Astrocyte (in vitro differentiated cells and primary cell): Measurements from ENCODE around the gene GPSM3. TPM values are rescaled to one million over a fixed set of nuclear protein-coding genes. Genes with fewer than 3 reads are reported as not detected.
"Not testable (repeated sequence)": the region's sequence is repeated elsewhere in the genome, so short reads cannot be mapped to it uniquely, and the experiment has no call there.

Experiments
- DNase-seq: peaks from one replicate; pipeline ENCODE4 v3.0.0-alpha.2; 2010; ENCODE audit warnings: low read depth
- FAIRE-seq: peaks from 2 replicates; lab custom pipeline; 2011; peaks lifted over from hg19 to GRCh38; lab: Jason Lieb, UNC
- H2AFZ ChIP-seq: 2 replicates; pipeline ENCODE4 v1.6.0; 2012; ENCODE audit warnings: low read depth, low read length, inconsistent platforms
- H3K27ac ChIP-seq: 2 replicates; pipeline ENCODE4 v1.5.1; 2011; ENCODE audit warnings: low read depth, low read length, inconsistent platforms
- H3K27me3 ChIP-seq: 2 replicates; pipeline ENCODE4 v1.6.0; 2011; ENCODE audit warnings: low read length, inconsistent platforms; ENCODE audit not compliant: insufficient read depth
- H3K36me3 ChIP-seq: 2 replicates; pipeline ENCODE4 v1.5.1; 2011; ENCODE audit warnings: low read length, inconsistent platforms; ENCODE audit not compliant: insufficient read depth
- H3K4me1 ChIP-seq: 2 replicates; pipeline ENCODE4 v1.5.1; 2011; ENCODE audit warnings: low read length, inconsistent platforms; ENCODE audit not compliant: insufficient read depth
- H3K4me2 ChIP-seq: 2 replicates; pipeline ENCODE4 v1.6.0; 2012; ENCODE audit warnings: low read length, inconsistent platforms
- H3K4me3 ChIP-seq: 2 replicates; pipeline ENCODE4 v1.5.1; 2011; ENCODE audit warnings: low read depth, mild to moderate bottlenecking, low read length, inconsistent platforms; ENCODE audit not compliant: insufficient read depth
- H3K79me2 ChIP-seq: 2 replicates; pipeline ENCODE4 v1.6.0; 2012; ENCODE audit warnings: mild to moderate bottlenecking, low read length, inconsistent platforms; ENCODE audit not compliant: insufficient read depth
- H3K9ac ChIP-seq: 2 replicates; pipeline ENCODE4 v1.6.0; 2012; ENCODE audit warnings: mild to moderate bottlenecking, low read length, inconsistent platforms
- H3K9me3 ChIP-seq: 2 replicates; pipeline ENCODE4 v1.5.1; 2012; ENCODE audit warnings: low read depth, mild to moderate bottlenecking, low read length, inconsistent platforms; ENCODE audit not compliant: insufficient read depth
- H4K20me1 ChIP-seq: 2 replicates; pipeline ENCODE4 v1.6.0; 2012; ENCODE audit warnings: low read length, inconsistent platforms; ENCODE audit not compliant: insufficient read depth
- H3K27ac Mint-ChIP-seq: one replicate; pipeline ENCODE4 v1.8.0; 2021; ENCODE audit warnings: mild to moderate bottlenecking, mixed read lengths; ENCODE audit not compliant: unreplicated experiment
- H3K27me3 Mint-ChIP-seq: one replicate; pipeline ENCODE4 v1.8.0; 2021; ENCODE audit warnings: low read depth, mixed read lengths; ENCODE audit not compliant: unreplicated experiment
- H3K36me3 Mint-ChIP-seq: one replicate; pipeline ENCODE4 v1.8.0; 2021; ENCODE audit warnings: low read depth, mixed read lengths; ENCODE audit not compliant: unreplicated experiment
- H3K4me1 Mint-ChIP-seq: one replicate; pipeline ENCODE4 v1.8.0; 2021; ENCODE audit warnings: low read depth, mixed read lengths; ENCODE audit not compliant: unreplicated experiment
- H3K4me3 Mint-ChIP-seq: one replicate; pipeline ENCODE4 v1.8.0; 2021; ENCODE audit warnings: mild to moderate bottlenecking, moderate library complexity, mixed read lengths; ENCODE audit not compliant: unreplicated experiment
- H3K9me3 Mint-ChIP-seq: one replicate; pipeline ENCODE4 v1.8.0; 2021; ENCODE audit warnings: mild to moderate bottlenecking, mixed read lengths; ENCODE audit not compliant: unreplicated experiment
- CTCF ChIP-seq: IDR thresholded peaks from 2 replicates; pipeline ENCODE4 v1.5.1; 2011; ENCODE audit warnings: low read depth, mild to moderate bottlenecking, inconsistent platforms, low read length, moderate library complexity; ENCODE audit not compliant: insufficient read depth
- EZH2 ChIP-seq: IDR thresholded peaks from 2 replicates; pipeline ENCODE4 v1.6.1; 2012; ENCODE audit warnings: mild to moderate bottlenecking, low read length, inconsistent platforms; ENCODE audit not compliant: insufficient read depth
- total RNA-seq: library from RNA; stranded (reverse); gene quantifications from 2 replicates; pipeline ENCODE4 v1.2.1, GENCODE V29; 2021

The GPSM3 gene
- total RNA-seq, 1 donor from 2014 or later = 9.6 TPM

GRCh38 chr6:32213649-32214048 is 21.2 kb upstream of the GPSM3 start:
- Histone ChIP-seq H3K9ac (no peak overlapping the region), H4K20me1 (no peaks in the 10 kb centered on the region), H3K27me3 (peaks cover 3% of the 10 kb centered on the region), H3K4me2 (no peak overlapping the region), H3K4me1 (no peaks in the 10 kb centered on the region), H3K9me3 (no peaks in the 10 kb centered on the region), H3K79me2 (no peaks in the 10 kb centered on the region), H3K4me3 (no peak overlapping the region), H3K36me3 (no peaks in the 10 kb centered on the region), H2AFZ (no peak overlapping the region), H3K27ac (no peak overlapping the region)
- Mint-ChIP-seq H3K27ac (no peak overlapping the region), H3K27me3 (peaks cover 28% of the 10 kb centered on the region), H3K36me3 (no peaks in the 10 kb centered on the region), H3K9me3 (no peaks in the 10 kb centered on the region), H3K4me1 (no peaks in the 10 kb centered on the region), H3K4me3 (no peak overlapping the region)
- FAIRE-seq (no peak), DNase-seq (no peak)
- TF ChIP-seq EZH2 = no peak
- TF ChIP-seq CTCF = no peak

- Mint-ChIP-seq H3K4me3 (no peak overlapping the region), H3K9me3 (no peaks in the 10 kb centered on the region), H3K27me3 (peaks cover 21% of the 10 kb centered on the region), H3K4me1 (no peaks in the 10 kb centered on the region), H3K27ac (no peak overlapping the region), H3K36me3 (no peaks in the 10 kb centered on the region)
- Histone ChIP-seq H3K9me3 (no peaks in the 10 kb centered on the region), H3K4me1 (no peaks in the 10 kb centered on the region), H3K27ac (no peak overlapping the region), H4K20me1 (no peaks in the 10 kb centered on the region), H3K4me2 (no peak overlapping the region), H3K27me3 (peaks cover 3% of the 10 kb centered on the region), H3K9ac (no peak overlapping the region), H2AFZ (no peak overlapping the region), H3K79me2 (no peaks in the 10 kb centered on the region), H3K36me3 (no peaks in the 10 kb centered on the region), H3K4me3 (no peak overlapping the region)
- no peak for FAIRE-seq
- no peak for DNase-seq
- no peak for TF ChIP-seq CTCF
- no peak for TF ChIP-seq EZH2
Measured at GRCh38 chr6:32212076-32212760, 19.8 kb upstream of the GPSM3 start.

GRCh38 chr6:32211432-32211831 is 19.0 kb upstream of the GPSM3 start:
- not testable (repeated sequence) for H3K27ac ChIP-seq, H3K9me3 ChIP-seq, H2AFZ ChIP-seq, H3K4me2 ChIP-seq, H3K79me2 ChIP-seq, H3K27ac Mint-ChIP-seq, H3K27me3 ChIP-seq, H3K9ac ChIP-seq, H3K4me3 Mint-ChIP-seq, H4K20me1 ChIP-seq, H3K36me3 Mint-ChIP-seq, H3K9me3 Mint-ChIP-seq, H3K4me1 ChIP-seq, H3K4me1 Mint-ChIP-seq, FAIRE-seq, H3K36me3 ChIP-seq, DNase-seq, H3K4me3 ChIP-seq
- peaks cover 24% of the 10 kb centered on the region for H3K27me3 Mint-ChIP-seq
